Measurements from ENCODE around the gene RBMS1.

The RBMS1 gene

DNA sequence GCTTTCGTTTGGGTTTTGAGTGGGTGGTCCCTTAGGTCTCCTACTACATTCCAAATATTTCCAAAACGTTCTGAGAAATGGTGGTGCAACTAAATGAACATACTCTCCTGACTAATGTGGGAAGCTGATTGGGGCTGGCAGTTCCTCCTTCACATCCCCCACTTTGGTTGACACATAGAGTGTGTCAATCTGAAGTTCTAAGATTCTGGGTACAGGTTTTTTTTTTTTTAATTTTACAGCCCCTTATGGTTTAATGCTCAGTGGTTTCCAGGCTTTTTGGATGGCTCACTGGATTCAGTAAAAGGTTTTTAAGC, 235.2 kb downstream of the RBMS1 start:
- no peak for DNase-seq (ENCODE audit: low read depth in 1 of 2, low spot score in 1 of 2)

DNA sequence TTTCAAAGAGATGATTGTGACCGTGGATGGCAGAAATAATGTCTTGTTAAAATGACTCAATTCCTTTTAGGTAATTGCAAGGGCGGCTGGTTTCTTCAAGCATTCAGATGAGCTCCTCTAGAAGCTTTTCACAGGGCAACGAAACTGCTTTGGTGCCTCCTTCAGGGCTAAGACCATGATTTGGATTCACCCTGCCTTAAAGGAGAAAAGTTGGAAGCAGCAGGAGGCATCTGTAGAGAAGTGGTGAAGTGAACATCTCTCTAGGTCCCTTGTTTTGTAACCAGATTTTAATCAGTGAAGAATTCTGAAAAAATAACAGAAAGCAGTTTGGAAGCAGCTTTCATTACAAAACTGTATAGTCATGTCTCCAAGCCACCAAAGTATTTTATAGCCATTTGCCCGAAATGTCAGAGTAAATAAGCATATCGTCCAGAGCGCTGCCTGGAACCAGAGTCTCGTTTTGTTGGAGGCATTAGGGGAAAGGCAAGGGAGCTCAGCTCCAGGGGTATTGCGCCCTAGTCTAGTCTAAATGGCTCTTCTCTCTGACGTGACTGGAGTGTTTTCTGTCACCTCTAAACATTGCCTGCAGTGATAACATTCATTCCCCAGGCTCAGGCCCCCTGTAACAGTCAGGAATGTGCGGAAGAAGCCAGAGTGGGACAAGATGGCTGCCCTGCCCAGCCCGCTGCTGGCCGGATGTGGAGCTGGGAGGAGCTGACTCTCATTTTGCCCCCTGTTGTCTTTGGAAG, 235.7 kb downstream of the RBMS1 start:
- no peak for DNase-seq (ENCODE audit: low read depth in 1 of 2, low spot score in 1 of 2)

DNA sequence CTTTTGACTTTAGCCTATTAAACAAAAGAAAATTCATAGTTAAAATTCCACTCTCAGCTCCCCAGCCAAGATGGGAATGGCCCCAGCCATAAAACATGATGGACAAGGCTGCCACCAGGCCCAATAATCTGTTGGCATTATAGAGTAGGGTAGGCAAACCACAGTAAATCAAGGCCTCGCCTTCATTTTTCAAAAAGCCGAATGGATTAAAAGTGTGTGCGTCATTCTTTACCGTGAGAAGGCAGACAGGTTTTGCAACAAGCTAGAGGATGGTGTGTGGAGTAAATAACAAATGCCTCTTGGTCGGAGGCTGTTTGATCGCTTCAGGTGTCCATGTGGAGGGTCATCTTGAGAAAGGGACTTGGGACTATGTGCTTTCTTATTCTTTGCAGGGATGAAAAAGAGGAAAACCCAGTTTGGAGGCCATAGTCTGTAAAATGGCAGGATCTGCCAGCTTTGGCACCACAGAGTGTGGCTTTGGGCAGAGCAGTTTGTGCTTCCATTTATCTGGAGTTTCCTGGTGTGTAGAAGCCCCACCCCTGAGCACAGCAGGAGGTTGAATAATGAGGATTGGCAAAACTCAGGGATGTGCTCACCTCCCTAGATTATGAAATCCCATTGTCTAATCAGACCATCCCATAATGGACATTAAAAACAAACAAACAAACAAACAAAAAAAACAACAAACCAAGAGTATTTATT, 236.4 kb downstream of the RBMS1 start:
- DNase-seq (ENCODE audit: low read depth in 1 of 2, low spot score in 1 of 2), result no peak

DNA sequence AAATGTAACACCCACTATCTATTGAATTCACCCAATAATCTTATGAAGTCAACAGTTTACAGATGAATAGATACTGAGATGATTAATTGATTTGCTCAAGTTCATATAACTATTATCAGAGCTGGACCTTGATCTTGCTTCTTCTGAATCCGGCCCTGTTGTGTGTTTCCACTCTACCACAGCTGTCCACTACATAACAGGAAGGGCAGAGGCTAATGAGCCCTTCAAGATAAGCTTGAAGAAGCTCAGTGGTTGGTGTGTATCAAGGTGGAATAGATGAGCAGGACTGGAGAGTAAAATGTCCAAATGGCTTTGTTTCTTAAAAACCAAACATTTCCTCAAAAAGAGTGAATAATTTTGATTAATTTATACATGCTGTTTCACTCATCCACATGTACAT, 237.1 kb downstream of the RBMS1 start:
- DNase-seq (ENCODE audit: low read depth in 1 of 2, low spot score in 1 of 2), result no peak

DNA sequence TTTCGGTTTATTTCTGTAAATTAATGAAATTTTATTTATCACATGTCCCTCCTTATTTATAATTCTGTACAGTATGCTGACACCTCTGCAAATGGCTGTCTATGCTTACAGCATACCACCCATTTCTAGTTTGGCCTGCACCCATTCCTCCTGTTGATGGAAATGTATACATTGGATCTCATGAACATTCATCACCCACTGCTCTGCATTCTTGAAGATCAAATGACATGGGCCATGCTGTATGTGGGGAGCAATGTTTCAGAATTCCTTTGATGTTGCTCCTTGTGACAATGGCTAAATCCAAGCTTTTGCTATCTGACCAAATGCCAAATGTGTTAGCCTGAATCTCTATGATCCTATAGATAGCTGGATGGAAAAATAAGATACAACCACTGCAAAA, 238.2 kb downstream of the RBMS1 start:
- no peak for DNase-seq (ENCODE audit: low read depth in 1 of 2, low spot score in 1 of 2)

DNA sequence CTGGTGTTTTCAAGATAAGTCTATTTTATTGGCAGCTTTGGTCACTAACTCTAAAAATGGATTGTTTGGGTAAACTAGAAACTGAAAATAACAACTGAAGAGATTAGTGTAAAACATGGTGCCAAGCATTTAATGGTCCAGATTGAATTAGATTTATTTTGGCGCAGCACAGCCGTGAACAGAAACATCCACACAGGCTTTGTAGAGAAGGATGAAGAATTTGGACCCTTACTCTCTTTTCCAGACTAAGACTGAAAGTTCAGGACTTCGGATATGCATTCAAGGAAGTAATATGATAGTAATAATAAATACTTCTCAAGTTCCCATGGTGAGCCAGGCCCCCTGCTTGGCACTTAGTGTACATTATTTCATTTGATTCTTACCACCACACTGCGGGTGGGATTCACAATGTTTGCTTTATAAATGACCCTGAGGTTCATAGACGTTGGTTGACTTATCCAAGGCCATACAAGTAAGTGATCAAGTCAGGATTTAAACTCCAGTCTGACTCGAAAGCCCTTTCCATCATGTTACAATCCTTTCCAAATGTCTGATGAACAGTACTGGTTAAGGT, 239.3 kb downstream of the RBMS1 start:
- DNase-seq (ENCODE audit: low read depth in 1 of 2, low spot score in 1 of 2), result no peak

DNA sequence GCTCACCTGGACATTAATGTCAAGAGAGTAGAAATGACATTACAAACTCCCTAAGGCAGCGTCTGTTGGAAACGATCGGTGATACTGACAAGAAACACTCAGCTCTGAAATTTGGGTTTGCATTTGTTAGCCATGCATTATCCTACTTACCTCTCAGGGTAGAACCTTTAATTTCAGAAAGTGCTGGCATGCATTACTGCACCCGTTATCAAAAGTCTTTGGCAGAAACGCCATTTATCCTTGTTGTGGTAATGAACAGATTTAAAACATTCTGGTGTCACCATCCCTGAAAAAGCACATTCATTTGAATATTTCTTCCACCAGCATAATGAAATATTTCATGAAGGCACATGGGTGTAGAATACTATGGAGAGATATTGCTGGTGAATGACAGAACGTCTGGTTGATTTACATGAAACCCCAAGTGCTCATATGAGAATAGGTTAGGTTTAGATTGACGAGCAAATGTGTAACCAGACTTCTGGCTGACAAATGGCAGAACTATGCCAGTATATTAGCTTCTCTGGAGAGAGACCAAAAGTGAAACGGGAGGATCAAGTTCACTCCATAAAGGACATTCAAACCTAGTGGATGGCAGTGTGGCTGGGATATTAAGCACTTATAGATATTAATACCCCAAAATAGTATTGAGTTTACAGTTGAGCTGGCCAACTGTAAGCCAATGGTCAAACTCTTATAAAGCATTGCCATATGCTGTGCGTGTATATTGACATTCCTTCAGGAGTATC, 240.0 kb downstream of the RBMS1 start:
- DNase-seq (ENCODE audit: low read depth in 1 of 2, low spot score in 1 of 2), result no peak

DNA sequence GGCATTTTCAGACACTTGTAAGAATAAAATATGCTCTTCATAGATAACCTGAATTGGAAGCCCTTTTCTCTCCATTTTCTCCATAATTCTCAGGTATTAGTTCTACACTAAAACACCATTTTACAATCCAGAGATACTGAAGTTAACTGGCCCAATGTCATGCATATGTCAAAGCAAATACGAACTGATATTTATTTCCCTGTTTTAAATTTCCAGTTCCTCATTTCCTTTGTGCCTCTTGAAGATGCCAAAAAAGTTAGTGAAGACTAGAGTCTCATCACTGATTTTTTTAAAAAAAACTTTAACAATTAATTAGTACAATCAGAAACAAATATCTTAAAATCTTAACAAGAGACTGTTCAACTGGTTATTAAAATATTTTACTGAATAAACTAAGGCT, 240.7 kb downstream of the RBMS1 start:
- DNase-seq (ENCODE audit: low read depth in 1 of 2, low spot score in 1 of 2), result no peak

DNA sequence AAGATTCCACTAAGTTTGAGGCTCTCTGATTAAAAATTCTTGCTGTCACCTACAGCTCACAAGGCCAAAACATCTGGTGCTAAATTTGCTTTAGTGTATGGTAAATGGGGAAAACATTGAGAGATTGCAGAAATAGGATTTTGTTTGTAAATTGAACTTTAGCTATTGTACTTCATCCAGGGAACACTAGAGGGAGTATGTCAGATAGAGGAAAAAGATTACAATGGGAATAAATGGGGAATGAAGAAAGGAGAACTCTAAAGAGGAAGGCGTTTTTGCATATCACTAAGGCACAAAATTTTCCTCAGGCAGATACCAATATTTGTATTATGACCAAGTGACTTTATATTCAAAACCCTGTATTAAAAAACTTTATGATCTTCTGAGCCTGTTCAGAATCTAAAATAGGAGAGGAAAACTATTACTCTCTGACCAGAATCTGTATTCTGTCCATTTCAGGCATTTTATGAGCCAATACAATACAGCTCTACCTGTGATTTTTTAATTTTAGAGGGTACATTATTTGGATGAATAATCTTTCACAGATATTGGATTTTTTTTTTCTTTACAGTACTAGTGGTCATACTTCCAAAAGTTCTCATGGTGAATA, 241.2 kb downstream of the RBMS1 start:
- DNase-seq (ENCODE audit: low read depth in 1 of 2, low spot score in 1 of 2), result no peak

DNA sequence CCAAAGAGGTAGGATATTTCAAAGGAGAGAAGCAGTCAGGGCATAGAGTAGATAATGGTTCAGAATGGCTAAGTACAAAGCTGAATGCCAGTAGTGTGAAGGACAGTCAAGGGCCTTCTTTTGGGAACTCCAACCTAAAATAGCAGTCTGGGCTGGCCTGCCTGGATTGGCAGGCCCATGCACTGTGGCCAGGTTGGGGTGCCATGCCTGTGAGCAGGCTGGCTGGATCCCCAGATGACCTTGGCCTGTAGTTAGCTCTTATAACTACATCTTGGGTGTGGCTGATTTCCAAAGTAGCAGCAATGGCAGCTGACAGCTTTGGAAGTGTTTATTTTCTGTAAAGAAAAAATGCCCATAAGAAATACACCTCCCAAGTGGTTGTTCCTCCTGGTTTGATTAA, 242.0 kb downstream of the RBMS1 start:
- no peak for DNase-seq (ENCODE audit: low read depth in 1 of 2, low spot score in 1 of 2)

DNA sequence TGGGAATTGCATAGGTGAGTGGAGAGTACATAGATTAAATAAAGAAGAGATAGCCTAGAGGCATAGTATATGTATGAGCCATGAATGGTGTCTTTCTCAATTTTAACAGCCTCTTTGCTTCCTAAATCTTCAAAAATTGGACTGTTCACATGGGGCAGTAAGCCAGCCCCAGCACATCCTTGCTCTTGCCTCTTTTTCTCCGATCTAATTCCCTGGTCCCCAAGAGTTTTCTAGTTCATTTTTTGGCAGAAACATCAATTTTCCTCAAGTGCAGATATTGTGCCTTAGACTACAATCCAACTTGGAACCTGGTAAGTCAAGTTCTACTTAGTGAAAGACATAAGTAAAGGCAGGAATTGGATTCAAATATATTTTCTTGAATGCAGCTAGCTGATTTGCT, 243.7 kb downstream of the RBMS1 start:
- no peak for DNase-seq (ENCODE audit: low read depth in 1 of 2, low spot score in 1 of 2)

DNA sequence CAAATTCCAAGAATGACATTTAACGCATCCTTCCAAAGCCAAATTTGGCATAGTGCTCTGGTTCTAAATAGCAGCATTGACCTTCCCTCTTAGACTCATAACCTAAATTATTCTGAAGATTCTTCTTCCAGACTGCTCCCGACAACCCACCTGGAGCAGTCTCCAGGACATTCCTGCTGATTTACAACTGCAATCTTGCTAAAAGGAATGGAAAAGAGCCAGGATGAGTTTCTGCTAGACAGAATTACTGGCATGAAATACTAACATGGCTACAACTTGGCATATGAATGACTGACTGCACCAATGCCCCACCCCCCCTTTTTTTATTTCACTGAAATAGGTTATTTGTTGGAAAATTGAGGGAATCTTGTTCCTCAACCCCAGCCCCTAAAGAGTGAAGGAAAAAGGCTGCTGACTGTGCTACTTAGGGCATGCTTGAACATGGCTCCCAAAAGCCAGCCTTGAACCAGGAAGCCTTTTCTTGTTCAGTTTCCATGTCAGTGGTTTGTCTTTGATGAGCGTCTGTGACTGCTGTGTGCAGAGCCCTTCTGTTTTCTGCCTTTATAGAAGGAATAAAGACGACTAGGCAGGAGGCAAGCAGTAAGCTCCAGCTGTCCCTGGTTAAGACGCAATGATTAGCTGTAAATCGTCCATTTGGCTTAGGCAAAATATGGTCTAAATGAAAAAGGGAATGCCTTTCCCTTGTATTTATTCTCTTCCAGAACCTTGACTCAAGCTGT, 246.1 kb downstream of the RBMS1 start:
- no peak for DNase-seq (ENCODE audit: low read depth in 1 of 2, low spot score in 1 of 2)

DNA sequence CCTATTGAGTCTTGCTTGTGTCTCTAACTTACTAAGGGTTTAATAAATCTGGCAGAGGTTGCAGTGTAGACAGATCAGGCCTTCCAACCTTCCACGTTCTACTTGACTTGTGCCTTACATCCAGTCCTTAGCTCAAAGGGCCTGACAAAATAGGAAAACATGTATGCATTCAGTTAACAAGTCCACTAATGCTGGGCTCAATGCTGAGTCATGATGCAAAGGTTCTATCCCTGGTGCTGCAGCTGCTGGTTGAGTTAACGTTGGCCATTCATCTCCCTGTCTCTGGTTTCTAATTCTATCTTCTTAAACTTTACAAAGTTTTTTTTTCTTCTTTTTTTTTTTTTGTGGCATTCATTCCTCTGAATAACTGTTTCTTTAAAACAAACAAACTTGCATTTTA, 247.3 kb downstream of the RBMS1 start:
- no peak for DNase-seq (ENCODE audit: low read depth in 1 of 2, low spot score in 1 of 2)

DNA sequence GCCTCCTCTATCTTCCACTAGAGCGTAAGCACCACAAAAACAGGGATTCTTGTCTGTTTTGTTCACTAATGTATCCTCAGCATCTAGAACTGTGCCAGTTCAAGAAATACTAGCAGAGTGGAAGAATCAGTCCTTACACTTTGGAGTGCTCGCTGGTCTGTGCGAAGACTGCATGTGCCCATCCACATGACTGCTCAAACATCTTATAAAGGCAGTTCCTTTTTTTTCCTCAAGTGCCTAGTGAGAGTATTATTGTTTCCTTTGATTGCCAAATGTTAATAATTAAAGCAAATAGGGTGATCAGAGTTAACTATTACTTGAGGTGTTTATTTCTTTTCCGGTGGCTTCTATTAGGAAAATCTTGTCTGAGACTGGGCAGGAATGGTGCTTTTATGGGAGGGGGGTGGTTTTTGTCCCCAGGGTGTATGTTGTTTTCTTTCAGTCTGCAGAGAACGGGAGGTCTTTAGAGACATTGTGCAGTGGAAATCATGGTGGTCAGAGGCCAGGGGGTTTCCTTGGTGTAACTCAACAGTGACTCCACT, 247.9 kb downstream of the RBMS1 start:
- DNase-seq (ENCODE audit: low read depth in 1 of 2, low spot score in 1 of 2), result no peak

DNA sequence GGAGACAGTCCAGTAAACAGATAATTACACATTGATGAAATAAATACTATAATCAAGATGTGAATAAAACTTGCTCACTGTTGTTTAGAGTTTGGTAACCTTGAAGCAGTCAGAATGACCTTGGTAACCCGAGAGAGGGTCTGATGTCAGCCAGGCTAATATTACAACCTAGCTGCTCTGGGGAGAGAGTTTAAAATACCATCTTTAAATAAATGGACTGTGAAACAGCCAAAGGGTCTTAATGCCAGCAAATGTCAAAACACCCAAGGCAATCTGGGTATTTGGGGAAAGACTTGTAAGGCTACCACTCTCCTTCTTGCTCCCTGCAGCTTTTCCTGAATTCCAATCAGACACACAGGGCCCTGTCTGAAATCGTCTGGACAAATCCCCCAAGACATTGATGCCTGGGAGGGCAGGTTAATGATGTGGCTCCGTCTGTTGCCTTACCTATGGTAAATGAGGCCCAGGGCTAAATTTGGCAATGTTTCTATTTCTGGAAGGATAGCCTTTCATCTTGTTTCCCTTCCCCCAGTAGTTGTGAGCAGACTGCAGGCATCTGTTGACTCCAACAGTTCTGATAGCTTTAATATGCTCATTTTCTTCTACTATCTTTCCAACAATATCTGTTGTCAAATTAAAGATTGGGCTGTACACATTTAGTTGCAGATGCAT, 250.6 kb downstream of the RBMS1 start:
- no peak for DNase-seq (ENCODE audit: low read depth in 1 of 2, low spot score in 1 of 2)

DNA sequence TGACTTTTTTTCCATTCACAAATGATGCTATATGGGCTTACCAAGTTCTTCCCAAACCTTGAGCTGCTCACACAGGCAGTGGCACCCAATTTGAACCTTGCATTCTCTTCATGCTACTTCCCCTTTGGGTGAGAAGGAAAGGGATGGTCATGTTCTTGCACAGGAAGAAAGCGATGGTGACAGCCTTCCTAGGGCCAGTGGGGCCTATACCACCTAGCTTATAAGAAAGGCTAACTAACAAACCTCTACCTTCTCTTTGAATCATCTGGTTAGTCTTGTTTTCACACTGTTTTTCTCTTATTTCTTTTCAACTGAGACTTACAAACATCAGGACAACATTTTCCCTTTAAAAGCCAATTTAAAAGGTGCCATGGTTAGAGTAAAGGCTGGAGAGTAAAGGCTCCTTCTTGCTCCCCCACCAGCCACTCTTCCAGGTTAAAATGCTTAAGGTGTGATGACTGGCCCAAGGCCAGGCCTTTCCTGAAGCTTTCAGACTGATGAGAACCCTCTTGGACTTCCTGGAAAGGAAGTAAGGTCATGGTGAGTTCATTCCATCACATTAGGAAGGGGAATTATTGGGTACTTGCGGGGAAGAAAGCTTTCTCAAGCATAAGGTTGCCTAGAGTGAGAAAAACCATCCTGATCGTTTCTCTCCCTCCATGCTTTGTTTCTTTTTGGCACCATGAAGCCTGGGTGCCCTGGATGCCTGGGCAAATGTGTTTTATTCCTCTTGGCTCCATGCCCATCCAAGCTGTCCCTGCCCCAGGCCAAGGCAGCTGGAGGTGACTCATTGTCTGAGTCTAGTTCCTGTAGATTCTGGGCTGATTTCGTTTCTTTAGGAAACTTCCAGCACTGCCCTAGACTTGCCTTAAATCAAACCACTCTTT, 252.1 kb downstream of the RBMS1 start:
- DNase-seq (ENCODE audit: low read depth in 1 of 2, low spot score in 1 of 2), result no peak

DNA sequence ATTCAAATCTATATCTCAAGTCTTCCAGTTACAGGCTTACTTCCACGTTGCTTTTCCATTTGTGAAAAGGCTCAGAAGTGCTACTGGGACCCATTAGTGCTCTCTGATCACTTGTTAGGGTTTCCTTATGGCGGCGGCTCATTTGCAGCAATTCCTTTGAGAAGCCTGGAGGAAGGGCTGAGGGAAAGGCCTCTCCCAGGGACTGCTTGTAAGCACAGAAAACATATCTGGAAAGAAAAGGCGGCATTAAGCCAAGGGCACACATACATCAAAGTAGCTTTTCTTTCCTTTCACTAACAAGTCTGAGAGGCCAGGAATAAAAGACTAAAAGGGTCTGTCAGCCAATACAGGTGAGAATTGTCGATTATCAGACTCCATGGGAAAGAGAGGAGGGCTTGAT, 254.2 kb downstream of the RBMS1 start:
- DNase-seq (ENCODE audit: low read depth in 1 of 2, low spot score in 1 of 2), result no peak

DNA sequence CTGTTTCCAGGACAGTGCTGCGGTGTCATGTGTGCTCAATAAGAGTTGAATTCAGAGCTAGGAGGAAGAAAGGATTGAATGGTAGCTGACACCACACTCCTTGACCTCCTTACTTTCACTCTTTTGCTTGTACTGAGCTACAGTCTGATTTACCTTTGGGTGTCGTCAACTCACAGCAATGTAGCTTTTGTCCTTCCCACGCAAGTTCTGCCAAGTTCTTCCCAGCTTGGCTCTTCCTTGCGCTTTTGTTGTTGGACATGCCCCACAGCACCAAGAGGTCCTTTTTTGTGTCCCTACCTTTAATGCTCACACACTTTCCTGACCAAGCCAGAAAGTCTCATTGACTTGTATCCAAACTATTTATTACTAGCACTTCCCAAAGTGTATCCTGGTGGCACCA, 255.2 kb downstream of the RBMS1 start:
- DNase-seq (ENCODE audit: low read depth in 1 of 2, low spot score in 1 of 2), result no peak

DNA sequence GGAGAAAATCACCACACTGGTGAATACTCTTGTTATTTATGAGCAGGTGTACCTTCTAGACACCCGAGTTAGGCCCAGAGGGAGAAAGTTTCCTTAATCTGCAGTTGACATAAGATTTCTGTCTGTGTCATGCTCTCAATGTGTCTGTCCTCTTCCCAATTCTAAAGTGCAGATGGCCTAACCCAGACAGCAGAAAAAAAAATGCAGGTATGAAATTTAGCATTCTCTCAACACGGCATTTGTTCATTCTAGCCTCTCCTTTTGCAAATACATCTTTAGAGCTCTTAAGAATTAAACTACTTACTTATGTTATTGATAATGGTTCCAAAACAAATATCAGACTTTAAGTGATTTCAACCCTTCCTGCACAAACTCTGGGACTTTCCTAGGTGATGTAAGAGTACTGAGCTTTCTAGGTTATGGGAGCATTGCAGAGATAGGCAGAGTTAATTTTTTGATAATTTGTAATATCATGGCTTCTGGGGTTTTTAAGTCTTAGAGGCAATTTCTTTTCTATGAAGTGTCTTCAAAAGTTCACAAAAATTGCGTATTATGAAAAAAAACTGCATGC, 260.6 kb downstream of the RBMS1 start:
- no peak for DNase-seq (ENCODE audit: low read depth in 1 of 2, low spot score in 1 of 2)

Measured in stimulated activated CD4-positive, alpha-beta T cell treated with anti-CD3 and anti-CD28 coated beads, Interleukin-15, amount 100 ng/mL, for 1 hour (primary cell).